Epidermal melanocyte (primary cell): ENCODE data around the gene ZNF274.
"Not testable (repeated sequence)": the region's sequence is repeated elsewhere in the genome, so short reads cannot be mapped to it uniquely, and the experiment has no call there.

Experiments
- DNase-seq: peaks from one replicate; pipeline ENCODE4 v3.0.0; 2011; ENCODE audit warnings: low spot score; ENCODE audit not compliant: insufficient read length

Gene ZNF274

GRCh38 chr19:58212336-58213074 lies 29.6 kb downstream of the ZNF274 start:
- no peak for DNase-seq

- no peak for DNase-seq
Observed at GRCh38 chr19:58213075-58213369, 30.2 kb downstream of the ZNF274 start.

GRCh38 chr19:58217069-58217481 lies 34.2 kb downstream of the ZNF274 start:
- DNase-seq, result no peak

- no peak for DNase-seq
Observed at GRCh38 chr19:58217607-58218391, 34.9 kb downstream of the ZNF274 start.

- DNase-seq, result no peak
Observed at GRCh38 chr19:58218899-58219298, 36.0 kb downstream of the ZNF274 start.

- DNase-seq, result no peak
Observed at GRCh38 chr19:58227964-58228584, 45.2 kb downstream of the ZNF274 start.

GRCh38 chr19:58228585-58229254 lies 45.9 kb downstream of the ZNF274 start, which contains the start of gene ZNF544:
TSS of gene ZNF544 (plus strand) at chr19:58228914. CDS start at chr19:58244024, 15,110 bp downstream.
- DNase-seq, result peak; percentile 57

GRCh38 chr19:58229255-58229639 lies 46.4 kb downstream of the ZNF274 start:
- no peak for DNase-seq

GRCh38 chr19:58237324-58237723 lies 54.5 kb downstream of the ZNF274 start:
- no peak for DNase-seq

- DNase-seq, result no peak
Observed at GRCh38 chr19:58243351-58243750, 60.5 kb downstream of the ZNF274 start.

GRCh38 chr19:58248886-58249285 lies 66.0 kb downstream of the ZNF274 start:
- no peak for DNase-seq

- no peak for DNase-seq
Observed at GRCh38 chr19:58252102-58252685, 69.3 kb downstream of the ZNF274 start.

GRCh38 chr19:58258259-58258658 lies 75.4 kb downstream of the ZNF274 start:
- DNase-seq, result not testable (repeated sequence)

- DNase-seq, result no peak
Observed at GRCh38 chr19:58261600-58261967, 78.7 kb downstream of the ZNF274 start.

GRCh38 chr19:58261968-58262921 lies 79.4 kb downstream of the ZNF274 start:
- no peak for DNase-seq

- no peak for DNase-seq
Observed at GRCh38 chr19:58262922-58263296, 80.0 kb downstream of the ZNF274 start.
